ENCODE data around the gene BTBD9.

BTBD9 gene

GRCh38 chr6:38417521-38417920 is 222.2 kb downstream of the BTBD9 start:
- H3K4me1 ChIP-seq: no peaks in the 10 kb centered on the region
- no peak overlapping the region for H2AFZ ChIP-seq
- no peaks in the 10 kb centered on the region for H3K9me3 ChIP-seq (ENCODE audit: control insufficient read depth, low read length)
- no peak for TF ChIP-seq CTCF (IDR thresholded peaks at IDR 0.05)
- no peak overlapping the region for H3K4me3 ChIP-seq (ENCODE audit: low read depth, low read length)
- H3K79me2 ChIP-seq: no peaks in the 10 kb centered on the region
- H3K27me3 ChIP-seq (ENCODE audit: control insufficient read depth, insufficient read depth, low read length): no peaks in the 10 kb centered on the region
- no peak overlapping the region for H3K27ac ChIP-seq
- H3K9ac ChIP-seq: no peak overlapping the region
- H3K36me3 ChIP-seq (ENCODE audit: control insufficient read depth, insufficient read depth, low read length): no peaks in the 10 kb centered on the region
- no peak overlapping the region for H3K4me2 ChIP-seq (ENCODE audit: low read length)

GRCh38 chr6:38415231-38416005 is 224.3 kb downstream of the BTBD9 start:
- Histone ChIP-seq H3K9me3 (ENCODE audit: control insufficient read depth, low read length) (no peaks in the 10 kb centered on the region), H3K4me3 (ENCODE audit: low read depth, low read length) (no peak overlapping the region), H3K4me2 (ENCODE audit: low read length) (no peak overlapping the region), H2AFZ (no peak overlapping the region), H3K79me2 (no peaks in the 10 kb centered on the region), H3K9ac (no peak overlapping the region), H3K36me3 (ENCODE audit: control insufficient read depth, insufficient read depth, low read length) (no peaks in the 10 kb centered on the region), H3K27ac (no peak overlapping the region), H3K27me3 (ENCODE audit: control insufficient read depth, insufficient read depth, low read length) (no peaks in the 10 kb centered on the region), H3K4me1 (no peaks in the 10 kb centered on the region)
- no peak for TF ChIP-seq CTCF (IDR thresholded peaks at IDR 0.05)

- no peak overlapping the region for H2AFZ ChIP-seq
These were observed 226.5 kb downstream of the BTBD9 start for GRCh38 chr6:38413102-38413800.

GRCh38 chr6:38407192-38407591 is 232.5 kb downstream of the BTBD9 start:
- H3K9ac ChIP-seq: no peak overlapping the region

More at GRCh38 chr6:38413102-38413800, 226.5 kb downstream of the BTBD9 start:
- Histone ChIP-seq H3K27ac (no peak overlapping the region), H3K4me2 (ENCODE audit: low read length) (no peak overlapping the region), H3K4me1 (no peaks in the 10 kb centered on the region), H3K9ac (no peak overlapping the region), H3K9me3 (ENCODE audit: control insufficient read depth, low read length) (no peaks in the 10 kb centered on the region), H3K36me3 (ENCODE audit: control insufficient read depth, insufficient read depth, low read length) (no peaks in the 10 kb centered on the region), H3K79me2 (no peaks in the 10 kb centered on the region), H3K4me3 (ENCODE audit: low read depth, low read length) (no peak overlapping the region), H3K27me3 (ENCODE audit: control insufficient read depth, insufficient read depth, low read length) (no peaks in the 10 kb centered on the region)
- no peak for TF ChIP-seq CTCF (IDR thresholded peaks at IDR 0.05)

More at GRCh38 chr6:38407192-38407591, 232.5 kb downstream of the BTBD9 start:
- no peaks in the 10 kb centered on the region for H3K27me3 ChIP-seq (ENCODE audit: control insufficient read depth, insufficient read depth, low read length)
- no peak overlapping the region for H3K4me2 ChIP-seq (ENCODE audit: low read length)
- H3K9me3 ChIP-seq (ENCODE audit: control insufficient read depth, low read length): no peaks in the 10 kb centered on the region
- TF ChIP-seq CTCF (IDR thresholded peaks at IDR 0.05): no peak
- peaks cover 2% of the 10 kb centered on the region for H3K79me2 ChIP-seq
- H3K27ac ChIP-seq: no peak overlapping the region
- H3K4me1 ChIP-seq: peaks cover 8% of the 10 kb centered on the region
- H3K4me3 ChIP-seq (ENCODE audit: low read depth, low read length): no peak overlapping the region
- no peak overlapping the region for H2AFZ ChIP-seq
- H3K36me3 ChIP-seq (ENCODE audit: control insufficient read depth, insufficient read depth, low read length): no peaks in the 10 kb centered on the region

All from parathyroid adenoma (tissue), 2 donors.